Lung (tissue), 12 donors: ENCODE results near the gene B3GLCT. TPM values are rescaled to one million over a fixed set of nuclear protein-coding genes. Genes with fewer than 3 reads are reported as not detected.

Experiments
- ATAC-seq: fragments of 200-7000 bp; cut with Tn5 transposase; one replicate; pipeline ENCODE4 v1.9.1; 2020; ENCODE audit warnings: moderate number of reproducible peaks; ENCODE audit not compliant: insufficient read depth, low FRiP score
- DNase-seq, 3 donors: peaks; one replicate each; pipeline ENCODE4 v3.0.0-alpha.2; 2013 to 2017
- H3K27ac ChIP-seq, 2 donors: one replicate each; pipeline ENCODE4 v1.5.1; 2013; ENCODE audit warnings: mild to moderate bottlenecking in 2 of 2, moderate library complexity in 2 of 2, control low read depth in 1 of 2, inconsistent platforms in 1 of 2, low read depth in 1 of 2, low read length in 1 of 2
- H3K27me3 ChIP-seq, 3 donors: one replicate each; pipeline ENCODE4 v1.5.1; 2013; ENCODE audit warnings: low read length in 2 of 3; ENCODE audit not compliant: control insufficient read depth in 3 of 3, insufficient read depth in 3 of 3
- H3K36me3 ChIP-seq, 4 donors: one replicate each; pipeline ENCODE4 v1.5.1; 2013; ENCODE audit warnings: low read length in 4 of 4, mild to moderate bottlenecking in 1 of 4, moderate library complexity in 1 of 4; ENCODE audit not compliant: control insufficient read depth in 4 of 4, insufficient read depth in 4 of 4
- H3K4me1 ChIP-seq, 5 donors: one replicate each; pipeline ENCODE4 v1.5.1; 2013; ENCODE audit warnings: low read length in 5 of 5, mild to moderate bottlenecking in 2 of 5, moderate library complexity in 1 of 5; ENCODE audit not compliant: control insufficient read depth in 5 of 5, insufficient read depth in 5 of 5
- H3K4me3 ChIP-seq: one replicate; pipeline ENCODE4 v1.5.1; 2013; ENCODE audit warnings: mild to moderate bottlenecking, control low read depth, moderate library complexity
- H3K9ac ChIP-seq, 2 donors: one replicate each; pipeline ENCODE4 v1.5.1; 2013; ENCODE audit warnings: low read length in 2 of 2, control low read depth in 1 of 2; ENCODE audit not compliant: insufficient read depth in 1 of 2
- H3K9me3 ChIP-seq, 4 donors: one replicate each; pipeline ENCODE4 v1.5.1; 2013; ENCODE audit warnings: low read length in 3 of 4, mild to moderate bottlenecking in 1 of 4, moderate library complexity in 1 of 4; ENCODE audit not compliant: control insufficient read depth in 4 of 4, insufficient read depth in 3 of 4
- WGBS, 2 donors: extraction: QIAGEN DNeasy Blood & Tissue Kit; methylation state at CpG; one replicate each; pipeline ENCODE4 v1.1.7; 2013; 5-methylcytosine and 5-hydroxymethylcytosine counted together
- polyA plus RNA-seq, 2 donors: library from polyadenylated mRNA; stranded (reverse); fragments of 200-250 nt; gene quantifications; one replicate each; pipeline ENCODE4 v1.2.1, GENCODE V29; 2013
- total RNA-seq, 2 donors: library from RNA; depleted of rRNA in 1 of 2; stranded (reverse); fragments of >200 nt in 1 of 2; gene quantifications; one replicate each; pipeline ENCODE4 v1.2.1, GENCODE V29; 2014 to 2021
- TF ChIP-seq, protein P1 (sequence below): IDR thresholded peaks from 2 replicates; pipeline ENCODE4 v1.5.1; 2012; ENCODE audit warnings: mild to moderate bottlenecking; ENCODE audit errors: control extremely low read depth, extremely low read depth
- donor health status: control.
- donor health status: control.
- donor health status: Bipolar disorder and iron deficiency.
- donor health status: healthy.
- donor health status: DM: yes; HTN: yes; CAD: no.

Gene B3GLCT
- total and polyA plus RNA-seq, 4 donors, result 2.4 to 13.7 (median 3.1) TPM

DNA sequence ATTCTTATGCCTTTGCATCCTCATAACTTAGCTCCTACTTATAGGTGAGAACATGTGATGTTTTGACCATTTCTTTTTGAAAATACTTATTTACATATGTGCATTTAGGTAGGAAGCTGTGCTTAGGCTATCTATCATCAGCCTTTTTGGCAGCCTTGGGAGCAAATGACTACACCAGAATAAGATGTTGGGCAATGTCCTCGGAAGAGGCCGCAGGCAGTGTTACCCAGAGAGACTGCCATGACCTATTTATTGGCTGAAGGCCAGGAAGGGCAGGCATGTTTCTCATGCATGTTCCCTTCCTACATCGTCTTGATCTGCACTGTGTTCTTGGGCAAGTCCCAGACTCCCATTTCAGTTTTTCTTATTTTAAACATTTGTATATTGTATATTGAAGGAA is 122.3 kb downstream of the B3GLCT start:
- Histone ChIP-seq H3K9ac (no peak overlapping the region), H3K4me1 (no peaks in the 10 kb centered on the region), H3K27ac (no peak overlapping the region), H3K4me3 (no peak overlapping the region), H3K27me3 (no peaks in the 10 kb centered on the region), H3K9me3 (peaks cover 0 to 3% (median 0%) of the 10 kb centered on the region in 4 donors), H3K36me3 (peaks cover 0 to 11% (median 5%) of the 10 kb centered on the region in 4 donors)
- WGBS, 2 donors, result 71 to 73% methylated on average over 3 of the region's 3 CpGs
- DNase-seq (peak in 2 of 3 donors; percentile 1 to 23), ATAC-seq (no peak)
- TF ChIP-seq, protein P1, sequence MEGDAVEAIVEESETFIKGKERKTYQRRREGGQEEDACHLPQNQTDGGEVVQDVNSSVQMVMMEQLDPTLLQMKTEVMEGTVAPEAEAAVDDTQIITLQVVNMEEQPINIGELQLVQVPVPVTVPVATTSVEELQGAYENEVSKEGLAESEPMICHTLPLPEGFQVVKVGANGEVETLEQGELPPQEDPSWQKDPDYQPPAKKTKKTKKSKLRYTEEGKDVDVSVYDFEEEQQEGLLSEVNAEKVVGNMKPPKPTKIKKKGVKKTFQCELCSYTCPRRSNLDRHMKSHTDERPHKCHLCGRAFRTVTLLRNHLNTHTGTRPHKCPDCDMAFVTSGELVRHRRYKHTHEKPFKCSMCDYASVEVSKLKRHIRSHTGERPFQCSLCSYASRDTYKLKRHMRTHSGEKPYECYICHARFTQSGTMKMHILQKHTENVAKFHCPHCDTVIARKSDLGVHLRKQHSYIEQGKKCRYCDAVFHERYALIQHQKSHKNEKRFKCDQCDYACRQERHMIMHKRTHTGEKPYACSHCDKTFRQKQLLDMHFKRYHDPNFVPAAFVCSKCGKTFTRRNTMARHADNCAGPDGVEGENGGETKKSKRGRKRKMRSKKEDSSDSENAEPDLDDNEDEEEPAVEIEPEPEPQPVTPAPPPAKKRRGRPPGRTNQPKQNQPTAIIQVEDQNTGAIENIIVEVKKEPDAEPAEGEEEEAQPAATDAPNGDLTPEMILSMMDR, result no peak

DNA sequence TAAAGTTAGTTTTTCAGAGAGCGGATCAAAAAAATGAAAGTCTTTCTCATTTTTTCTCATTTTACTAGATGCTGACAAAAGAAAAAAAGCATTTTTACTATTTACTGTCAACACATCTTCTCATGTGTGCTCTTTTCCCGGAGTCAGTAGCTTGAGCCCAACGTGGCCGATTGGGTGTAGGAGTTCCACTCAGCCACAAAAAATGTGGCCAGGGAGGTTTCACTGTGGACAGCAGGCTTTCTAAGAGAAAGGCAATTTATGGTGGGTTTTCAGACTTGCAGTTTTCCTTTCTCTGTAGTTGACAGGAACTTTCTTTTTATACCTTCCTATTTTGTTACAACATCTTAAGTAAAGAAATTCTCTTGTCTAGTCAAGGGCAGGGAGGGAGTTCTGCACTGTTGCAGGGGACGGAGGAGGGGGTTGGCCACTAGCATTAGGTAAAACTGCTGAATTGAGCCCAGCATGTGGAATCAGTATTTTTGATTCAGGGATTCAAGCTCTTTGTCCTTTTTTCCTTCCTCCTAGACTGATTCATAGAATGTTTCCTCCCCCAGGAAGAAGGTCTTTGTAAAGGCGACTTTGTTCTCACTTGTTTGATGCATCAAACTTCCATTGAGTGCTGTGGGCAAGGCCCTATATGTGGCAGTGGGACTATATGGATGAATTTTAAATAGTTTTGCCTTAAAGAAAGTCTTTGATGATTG is 123.1 kb downstream of the B3GLCT start:
- TF ChIP-seq, protein P1, result no peak
- no peak for DNase-seq
- peaks cover 0 to 11% (median 5%) of the 10 kb centered on the region in 4 donors for H3K36me3 ChIP-seq
- H3K4me3 ChIP-seq, result no peak overlapping the region
- no peak for ATAC-seq
- WGBS, 2 donors, result 92 to 96% methylated on average over 6 of the region's 6 CpGs
- H3K9me3 ChIP-seq, result peaks cover 0 to 3% (median 0%) of the 10 kb centered on the region in 4 donors
- no peaks in the 10 kb centered on the region for H3K27me3 ChIP-seq
- no peak overlapping the region for H3K27ac ChIP-seq
- no peaks in the 10 kb centered on the region for H3K4me1 ChIP-seq
- no peak overlapping the region for H3K9ac ChIP-seq

DNA sequence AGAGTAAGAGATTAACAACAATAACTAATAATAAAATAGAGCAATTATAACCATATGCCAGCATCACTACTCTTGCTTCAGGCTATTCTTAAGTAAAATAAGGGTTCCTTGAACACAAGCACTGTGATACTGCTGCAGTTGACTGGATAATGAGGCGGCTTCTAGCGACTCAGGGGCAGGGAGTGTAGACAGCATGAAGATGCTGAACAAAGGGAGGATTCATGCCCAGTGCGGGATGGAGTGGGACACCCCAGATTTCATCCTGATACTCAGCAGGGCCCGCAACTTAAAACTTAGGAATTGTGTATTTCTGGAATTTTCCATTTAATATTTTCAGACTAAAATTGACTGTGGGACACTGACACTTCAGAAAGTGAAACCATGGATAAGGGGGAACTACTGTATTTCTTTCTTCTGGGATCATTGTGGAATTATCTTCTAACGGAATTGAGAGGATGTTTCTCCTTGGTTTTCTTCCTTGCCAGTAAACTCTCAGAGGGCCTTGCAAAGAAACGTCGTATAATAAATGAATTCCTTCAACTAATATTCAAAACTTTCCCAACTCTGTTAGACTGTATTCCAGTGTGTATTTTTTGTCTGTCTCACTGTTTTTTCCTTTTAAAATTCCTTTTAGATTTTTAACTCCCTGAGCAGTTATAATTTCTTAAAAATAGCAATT is 127.5 kb downstream of the B3GLCT start:
- H3K4me3 ChIP-seq, result no peak overlapping the region
- TF ChIP-seq, protein P1, result no peak
- no peak for ATAC-seq
- H3K9me3 ChIP-seq, result no peaks in the 10 kb centered on the region
- WGBS, 2 donors, result 96 to 97% methylated on average over 7 of the region's 7 CpGs
- H3K9ac ChIP-seq, result no peak overlapping the region
- H3K36me3 ChIP-seq, result peaks cover 0 to 10% (median 3%) of the 10 kb centered on the region in 4 donors
- no peak for DNase-seq
- H3K27ac ChIP-seq, result no peak overlapping the region
- H3K4me1 ChIP-seq, result no peaks in the 10 kb centered on the region
- no peaks in the 10 kb centered on the region for H3K27me3 ChIP-seq
